K562 treated with DMSO at 1 percent for 48 hours (cell line): ENCODE data around the gene TMEM33. TPM values are rescaled to one million over a fixed set of nuclear protein-coding genes. Genes with fewer than 3 reads are reported as not detected.

Experiments used
- total RNA-seq: library from RNA; unstranded; fragments of 300-600 nt; gene quantifications from 2 replicates; pipeline ENCODE4 v1.2.3, GENCODE V29; 2022; ENCODE audit warnings: low replicate concordance; ENCODE audit errors: extremely low read depth

TMEM33 gene
- total RNA-seq: not detected in 2 replicates

GRCh38 chr4:41934901-41935651 is at the start of gene TMEM33:
TMEM33 (plus strand) TSS chr4:41935429; CDS start chr4:41935485, 56 bp downstream.

DNA sequence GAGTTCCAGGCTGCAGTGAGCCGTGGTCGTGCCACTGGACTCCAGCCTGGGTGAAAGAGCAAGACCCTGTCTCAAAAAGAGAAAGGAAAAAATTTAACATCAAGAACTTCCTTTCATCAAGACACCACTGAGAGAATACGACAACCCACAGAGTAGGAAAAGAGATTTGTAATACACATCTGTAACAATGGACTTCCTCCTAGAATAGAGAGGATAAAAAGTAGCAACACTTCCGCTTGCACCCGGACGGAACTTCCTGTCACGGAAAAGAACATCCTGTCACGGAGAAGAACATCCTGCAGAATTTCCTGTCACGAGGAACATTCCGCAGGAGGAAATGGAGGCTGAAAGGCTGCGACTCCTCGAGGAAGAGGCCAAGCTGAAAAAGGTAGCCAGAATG is 46.2 kb downstream of the TMEM33 start, which contains the start of gene DCAF4L1:
DCAF4L1 (plus strand) TSS at position 301 of the 400 bp plus-strand sequence; CDS start at position 338, 37 bp downstream.

GRCh38 chr4:41990365-41991111 is 55.3 kb downstream of the TMEM33 start, which contains the start of gene SLC30A9:
SLC30A9 (plus strand) TSS chr4:41990530; CDS start chr4:41990652, 122 bp downstream.

Other genes starting within 250 kb of the TMEM33 start
- not detected in 2 replicates for gene PHOX2B, start 186.7 kb upstream of the TMEM33 start, total RNA-seq
- not detected in 2 replicates for gene DCAF4L1, start 46.3 kb downstream of the TMEM33 start, total RNA-seq
- not detected in 2 replicates for gene SLC30A9, start 55.1 kb downstream of the TMEM33 start, total RNA-seq
- gene BEND4, start 217.2 kb downstream of the TMEM33 start, total RNA-seq: not detected in 2 replicates